Neural progenitor cell (in vitro differentiated cells): Measurements from ENCODE around the gene MED16.

Experiments used
- EZH2 ChIP-seq: fragments of 200-600 bp; sonication (generic); IDR thresholded peaks from 2 replicates; pipeline ENCODE4 v1.6.1; 2017; ENCODE audit warnings: antibody characterized with exemption, mild to moderate bottlenecking, moderate library complexity
- EZH2phosphoT487 ChIP-seq: fragments of 200-600 bp; sonication (generic); IDR thresholded peaks from 2 replicates; pipeline ENCODE4 v1.6.1; 2017; ENCODE audit warnings: antibody characterized with exemption
- TF ChIP-seq, protein P1 (sequence below): fragments of 200-600 bp; sonication (generic); IDR thresholded peaks from 2 replicates; pipeline ENCODE4 v1.5.1; 2017; ENCODE audit warnings: antibody characterized with exemption, mild to moderate bottlenecking

DNA sequence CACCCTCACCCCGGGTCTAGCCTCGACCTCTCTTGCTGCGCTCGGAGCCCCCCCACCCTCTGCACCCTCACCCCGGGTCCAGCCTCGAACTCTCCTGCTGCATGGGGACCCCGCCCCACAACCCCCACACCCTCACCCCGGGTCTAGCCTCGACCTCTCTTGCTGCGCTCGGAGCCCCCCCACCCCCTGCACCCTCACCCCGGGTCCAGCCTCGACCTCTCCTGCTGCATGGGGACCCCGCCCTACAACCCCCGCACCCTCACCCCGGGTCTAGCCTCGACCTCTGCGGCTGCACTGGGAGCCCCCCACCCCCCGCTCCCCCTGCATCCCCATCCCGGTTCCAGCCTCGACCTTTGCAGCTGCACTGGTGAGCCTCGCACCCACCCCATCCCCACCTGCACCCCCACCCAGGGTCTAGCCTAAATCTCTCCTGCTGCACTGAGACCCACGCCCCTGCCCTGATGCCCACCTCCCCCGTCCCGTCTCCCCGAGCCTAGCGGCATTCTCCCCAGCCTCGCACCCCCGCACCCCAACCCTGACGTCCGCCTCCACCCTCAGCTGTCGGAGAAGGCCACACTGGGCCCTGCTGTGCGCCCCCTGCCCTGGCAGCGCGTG is 31.7 kb downstream of the MED16 start:
- TF ChIP-seq, protein P1, sequence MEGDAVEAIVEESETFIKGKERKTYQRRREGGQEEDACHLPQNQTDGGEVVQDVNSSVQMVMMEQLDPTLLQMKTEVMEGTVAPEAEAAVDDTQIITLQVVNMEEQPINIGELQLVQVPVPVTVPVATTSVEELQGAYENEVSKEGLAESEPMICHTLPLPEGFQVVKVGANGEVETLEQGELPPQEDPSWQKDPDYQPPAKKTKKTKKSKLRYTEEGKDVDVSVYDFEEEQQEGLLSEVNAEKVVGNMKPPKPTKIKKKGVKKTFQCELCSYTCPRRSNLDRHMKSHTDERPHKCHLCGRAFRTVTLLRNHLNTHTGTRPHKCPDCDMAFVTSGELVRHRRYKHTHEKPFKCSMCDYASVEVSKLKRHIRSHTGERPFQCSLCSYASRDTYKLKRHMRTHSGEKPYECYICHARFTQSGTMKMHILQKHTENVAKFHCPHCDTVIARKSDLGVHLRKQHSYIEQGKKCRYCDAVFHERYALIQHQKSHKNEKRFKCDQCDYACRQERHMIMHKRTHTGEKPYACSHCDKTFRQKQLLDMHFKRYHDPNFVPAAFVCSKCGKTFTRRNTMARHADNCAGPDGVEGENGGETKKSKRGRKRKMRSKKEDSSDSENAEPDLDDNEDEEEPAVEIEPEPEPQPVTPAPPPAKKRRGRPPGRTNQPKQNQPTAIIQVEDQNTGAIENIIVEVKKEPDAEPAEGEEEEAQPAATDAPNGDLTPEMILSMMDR, result no peak
- TF ChIP-seq EZH2phosphoT487, result no peak
- TF ChIP-seq EZH2, result no peak
